ENCODE results near the gene ZNF618.

ZNF618 gene

DNA sequence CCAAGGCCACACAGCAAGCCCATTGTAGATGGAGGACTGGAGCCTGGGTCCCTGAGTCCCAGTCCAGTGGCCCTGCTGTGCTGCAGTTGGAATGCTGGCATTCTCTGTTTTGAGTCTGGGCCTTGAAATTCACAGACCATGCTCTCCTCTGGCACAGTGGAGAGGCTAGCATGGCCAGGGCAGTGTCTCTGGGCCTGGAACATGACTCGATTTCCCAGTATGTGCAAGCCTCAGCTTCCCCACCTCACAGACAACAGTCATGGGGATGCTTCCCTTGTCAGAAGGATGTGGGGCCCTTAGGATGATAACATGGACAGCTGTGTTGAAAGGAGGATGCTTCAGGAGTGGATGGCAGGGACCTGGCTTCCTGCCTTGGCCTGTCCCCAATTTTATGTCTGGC, 110.8 kb downstream of the ZNF618 start:
- peaks cover 37% of the 10 kb centered on the region; the same call in 1 of the 2 replicates for H3K36me3 ChIP-seq (ENCODE audit: insufficient read depth, low read length)

DNA sequence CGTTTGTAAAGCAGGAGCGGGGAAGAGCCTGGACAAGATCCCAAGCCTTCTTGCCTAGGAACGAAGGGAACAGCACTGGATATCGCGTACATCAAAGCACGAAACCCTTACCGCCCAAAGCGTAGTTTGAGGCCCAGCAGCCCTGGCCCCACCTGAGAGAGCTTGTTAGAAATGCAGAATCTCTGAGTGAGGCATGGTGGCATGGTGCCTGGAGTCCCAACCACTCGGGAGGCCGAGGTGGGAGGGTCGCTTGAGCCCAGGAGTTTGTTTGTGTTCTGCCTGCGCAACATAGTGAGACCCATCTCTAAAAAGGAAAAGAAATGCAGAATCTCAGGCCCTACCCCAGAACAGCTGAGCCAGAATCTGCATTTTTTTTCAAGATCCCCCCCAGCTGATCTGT, 111.4 kb downstream of the ZNF618 start:
- Histone ChIP-seq H3K4me1 (ENCODE audit: insufficient read depth, low read length, poor library complexity, severe bottlenecking) (peaks cover 5% of the 10 kb centered on the region), H3K9ac (ENCODE audit: low read depth, low read length, poor library complexity, severe bottlenecking) (no peak overlapping the region), H3K4me3 (ENCODE audit: low read length, poor library complexity, severe bottlenecking) (no peak overlapping the region), H3K79me2 (ENCODE audit: insufficient read depth, low read length) (no peaks in the 10 kb centered on the region), H3K36me3 (ENCODE audit: insufficient read depth, low read length) (peaks cover 37% of the 10 kb centered on the region; the same call in 1 of the 2 replicates), H2AFZ (ENCODE audit: low read length) (no peak overlapping the region), H3K9me2 (replicated peaks; ENCODE audit: low read depth, low read length) (no peaks in the 10 kb centered on the region), H3K27me3 (ENCODE audit: insufficient read depth, low read length, poor library complexity, severe bottlenecking) (no peaks in the 10 kb centered on the region), H4K20me1 (ENCODE audit: insufficient read depth, low read length, poor library complexity, severe bottlenecking) (no peaks in the 10 kb centered on the region), H3F3A (ENCODE audit: low read depth) (no peaks in the 10 kb centered on the region), H3K4me2 (ENCODE audit: low read depth, low read length, poor library complexity, severe bottlenecking) (no peak overlapping the region), H3K9me3 (ENCODE audit: insufficient read depth, low read depth, low read length) (no peaks in the 10 kb centered on the region)
- TF ChIP-seq EZH2phosphoT487 (IDR thresholded peaks at IDR 0.05; ENCODE audit: borderline replicate concordance) = no peak

More for the DNA sequence above, 110.8 kb downstream of the ZNF618 start:
- Histone ChIP-seq H3K27me3 (ENCODE audit: insufficient read depth, low read length, poor library complexity, severe bottlenecking) (no peaks in the 10 kb centered on the region), H3K79me2 (ENCODE audit: insufficient read depth, low read length) (no peaks in the 10 kb centered on the region), H2AFZ (ENCODE audit: low read length) (no peak overlapping the region), H3K9ac (ENCODE audit: low read depth, low read length, poor library complexity, severe bottlenecking) (no peak overlapping the region), H4K20me1 (ENCODE audit: insufficient read depth, low read length, poor library complexity, severe bottlenecking) (no peaks in the 10 kb centered on the region), H3K4me1 (ENCODE audit: insufficient read depth, low read length, poor library complexity, severe bottlenecking) (no peaks in the 10 kb centered on the region), H3K9me2 (replicated peaks; ENCODE audit: low read depth, low read length) (no peaks in the 10 kb centered on the region), H3F3A (ENCODE audit: low read depth) (no peaks in the 10 kb centered on the region), H3K9me3 (ENCODE audit: insufficient read depth, low read depth, low read length) (no peaks in the 10 kb centered on the region), H3K4me2 (ENCODE audit: low read depth, low read length, poor library complexity, severe bottlenecking) (no peak overlapping the region), H3K4me3 (ENCODE audit: low read length, poor library complexity, severe bottlenecking) (no peak overlapping the region)
- no peak for TF ChIP-seq EZH2phosphoT487 (IDR thresholded peaks at IDR 0.05; ENCODE audit: borderline replicate concordance)
- TF ChIP-seq, protein P1, sequence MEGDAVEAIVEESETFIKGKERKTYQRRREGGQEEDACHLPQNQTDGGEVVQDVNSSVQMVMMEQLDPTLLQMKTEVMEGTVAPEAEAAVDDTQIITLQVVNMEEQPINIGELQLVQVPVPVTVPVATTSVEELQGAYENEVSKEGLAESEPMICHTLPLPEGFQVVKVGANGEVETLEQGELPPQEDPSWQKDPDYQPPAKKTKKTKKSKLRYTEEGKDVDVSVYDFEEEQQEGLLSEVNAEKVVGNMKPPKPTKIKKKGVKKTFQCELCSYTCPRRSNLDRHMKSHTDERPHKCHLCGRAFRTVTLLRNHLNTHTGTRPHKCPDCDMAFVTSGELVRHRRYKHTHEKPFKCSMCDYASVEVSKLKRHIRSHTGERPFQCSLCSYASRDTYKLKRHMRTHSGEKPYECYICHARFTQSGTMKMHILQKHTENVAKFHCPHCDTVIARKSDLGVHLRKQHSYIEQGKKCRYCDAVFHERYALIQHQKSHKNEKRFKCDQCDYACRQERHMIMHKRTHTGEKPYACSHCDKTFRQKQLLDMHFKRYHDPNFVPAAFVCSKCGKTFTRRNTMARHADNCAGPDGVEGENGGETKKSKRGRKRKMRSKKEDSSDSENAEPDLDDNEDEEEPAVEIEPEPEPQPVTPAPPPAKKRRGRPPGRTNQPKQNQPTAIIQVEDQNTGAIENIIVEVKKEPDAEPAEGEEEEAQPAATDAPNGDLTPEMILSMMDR (conservative IDR thresholded peaks at IDR 0.05; ENCODE audit: low read length) = no peak

DNA sequence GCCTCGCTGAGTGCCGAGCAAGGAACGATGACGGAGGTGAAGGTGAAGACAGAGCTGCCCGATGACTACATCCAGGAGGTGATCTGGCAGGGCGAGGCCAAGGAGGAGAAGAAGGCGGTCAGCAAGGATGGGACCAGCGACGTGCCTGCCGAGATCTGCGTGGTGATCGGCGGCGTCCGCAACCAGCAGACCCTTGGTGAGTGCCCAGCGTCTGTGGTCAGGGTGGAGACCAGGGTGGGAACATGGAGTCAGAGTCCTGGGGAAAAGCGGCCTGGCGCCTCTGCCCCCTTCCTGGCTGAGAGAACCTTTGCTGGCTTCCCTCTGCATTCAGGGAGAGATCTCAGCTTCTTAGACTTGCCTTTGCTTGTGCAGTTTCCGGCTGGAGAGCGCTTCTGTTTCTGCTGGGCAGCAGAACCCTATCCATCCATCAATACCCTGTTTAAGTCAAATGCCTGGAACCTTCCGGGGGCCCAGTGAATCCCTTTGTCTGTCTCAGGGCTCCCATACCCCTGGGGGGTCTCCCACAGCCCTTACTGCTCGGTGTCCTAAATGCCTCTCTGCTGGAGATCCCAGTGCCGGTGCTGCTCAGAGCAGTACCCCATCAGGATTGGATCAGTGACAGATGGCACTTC, 112.4 kb downstream of the ZNF618 start:
- Histone ChIP-seq H4K20me1 (ENCODE audit: insufficient read depth, low read length, poor library complexity, severe bottlenecking) (no peaks in the 10 kb centered on the region), H3K79me2 (ENCODE audit: insufficient read depth, low read length) (no peaks in the 10 kb centered on the region)

More for the DNA sequence above, 112.4 kb downstream of the ZNF618 start:
- Histone ChIP-seq H3K27me3 (ENCODE audit: insufficient read depth, low read length, poor library complexity, severe bottlenecking) (no peaks in the 10 kb centered on the region), H3K4me2 (ENCODE audit: low read depth, low read length, poor library complexity, severe bottlenecking) (no peak overlapping the region), H3F3A (ENCODE audit: low read depth) (no peaks in the 10 kb centered on the region), H3K9me3 (ENCODE audit: insufficient read depth, low read depth, low read length) (no peaks in the 10 kb centered on the region), H3K9me2 (replicated peaks; ENCODE audit: low read depth, low read length) (no peaks in the 10 kb centered on the region), H3K9ac (ENCODE audit: low read depth, low read length, poor library complexity, severe bottlenecking) (no peak overlapping the region), H3K36me3 (ENCODE audit: insufficient read depth, low read length) (peaks cover 37% of the 10 kb centered on the region; the same call in 1 of the 2 replicates), H3K4me1 (ENCODE audit: insufficient read depth, low read length, poor library complexity, severe bottlenecking) (peaks cover 14% of the 10 kb centered on the region), H3K4me3 (ENCODE audit: low read length, poor library complexity, severe bottlenecking) (no peak overlapping the region), H2AFZ (ENCODE audit: low read length) (no peak overlapping the region)
- TF ChIP-seq, protein P1 (conservative IDR thresholded peaks at IDR 0.05; ENCODE audit: low read length) = no peak
- TF ChIP-seq EZH2phosphoT487 (IDR thresholded peaks at IDR 0.05; ENCODE audit: borderline replicate concordance) = no peak
